GM19438 (cell line): ENCODE data around the gene PPFIA4.

Experiments used
- ATAC-seq: cut with Tn5 transposase; IDR thresholded peaks from one replicate; pipeline ENCODE4 v1.9.1; 2021; ENCODE audit warnings: low read depth; ENCODE audit not compliant: unreplicated experiment

The PPFIA4 gene

DNA sequence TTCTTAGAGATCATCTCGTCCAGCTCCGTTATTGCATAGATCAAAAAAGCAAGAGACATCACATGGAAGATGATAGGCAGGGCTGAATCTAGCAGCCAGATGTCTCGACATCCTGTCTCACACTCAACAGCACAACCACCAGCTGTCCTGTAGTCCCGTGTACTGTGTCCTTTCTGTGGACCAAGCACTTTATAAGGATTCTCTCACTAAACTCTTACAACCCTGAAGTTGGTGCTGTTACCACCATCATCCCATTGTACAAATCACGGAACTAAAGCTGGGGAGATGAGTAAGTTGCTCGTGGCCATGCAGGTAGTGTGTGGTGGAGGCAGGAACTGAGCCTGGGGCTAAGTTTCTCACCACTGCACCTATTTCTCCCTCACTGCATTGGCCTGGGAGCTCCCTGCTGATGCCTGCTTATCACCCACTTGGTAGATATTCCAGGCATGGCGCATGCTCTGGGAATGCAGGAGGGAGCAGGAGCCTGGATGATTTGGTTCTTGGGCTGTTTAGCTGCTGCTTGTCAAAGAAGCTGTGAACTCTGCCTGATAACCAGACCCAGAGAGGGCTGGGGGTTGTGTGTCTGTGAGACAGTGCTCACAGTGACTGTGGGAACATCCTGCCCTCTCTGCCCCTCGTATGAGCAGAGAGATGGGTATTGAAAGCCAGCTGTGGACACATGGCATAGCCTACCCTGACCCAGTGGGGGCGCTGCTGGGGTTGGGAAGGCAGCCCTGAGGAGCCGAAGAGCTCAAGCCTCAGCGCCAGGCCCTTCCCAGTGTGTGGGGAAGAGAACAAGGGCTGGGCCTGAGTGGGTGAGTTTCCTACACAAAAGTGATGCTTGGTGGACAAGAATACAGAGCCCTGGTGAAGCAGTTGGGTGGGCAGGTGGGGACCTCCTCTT, 13.6 kb downstream of the PPFIA4 start:
- no peak for ATAC-seq

DNA sequence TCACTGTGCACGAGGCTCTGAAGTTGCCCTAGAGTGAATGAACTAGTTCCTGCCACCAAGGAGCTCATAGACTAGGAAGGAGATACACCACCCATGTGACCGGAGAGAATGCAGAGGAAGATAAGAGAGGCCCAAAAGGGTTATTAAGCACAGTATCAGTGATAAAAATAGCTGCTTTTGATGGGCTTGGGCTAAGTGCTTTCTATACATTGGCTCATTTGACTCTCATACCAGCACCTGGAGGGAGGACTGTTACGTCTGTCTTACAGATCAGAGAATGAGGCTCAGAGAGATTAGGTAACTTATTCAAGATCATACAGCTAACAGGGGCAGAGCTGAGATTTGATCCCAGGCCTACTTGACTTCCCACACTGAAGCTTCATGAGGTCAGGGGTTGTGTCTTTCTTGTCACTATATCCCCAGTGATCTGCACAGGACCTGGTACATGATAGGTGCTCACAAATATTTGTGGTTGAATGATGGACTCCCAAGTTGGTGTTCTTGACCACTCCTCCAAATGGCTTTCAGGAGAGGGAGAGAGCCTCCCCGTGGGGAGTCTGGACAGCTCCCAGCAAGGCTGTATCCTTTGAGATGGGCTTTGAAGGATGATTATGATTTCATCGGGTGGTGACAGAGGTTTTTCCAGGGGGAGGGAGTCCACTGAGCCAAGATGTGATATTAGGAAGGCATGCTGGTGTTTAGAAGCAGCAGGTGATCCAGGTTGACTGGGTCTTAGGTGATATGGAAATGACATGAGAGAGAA, 14.4 kb downstream of the PPFIA4 start:
- ATAC-seq: no peak

DNA sequence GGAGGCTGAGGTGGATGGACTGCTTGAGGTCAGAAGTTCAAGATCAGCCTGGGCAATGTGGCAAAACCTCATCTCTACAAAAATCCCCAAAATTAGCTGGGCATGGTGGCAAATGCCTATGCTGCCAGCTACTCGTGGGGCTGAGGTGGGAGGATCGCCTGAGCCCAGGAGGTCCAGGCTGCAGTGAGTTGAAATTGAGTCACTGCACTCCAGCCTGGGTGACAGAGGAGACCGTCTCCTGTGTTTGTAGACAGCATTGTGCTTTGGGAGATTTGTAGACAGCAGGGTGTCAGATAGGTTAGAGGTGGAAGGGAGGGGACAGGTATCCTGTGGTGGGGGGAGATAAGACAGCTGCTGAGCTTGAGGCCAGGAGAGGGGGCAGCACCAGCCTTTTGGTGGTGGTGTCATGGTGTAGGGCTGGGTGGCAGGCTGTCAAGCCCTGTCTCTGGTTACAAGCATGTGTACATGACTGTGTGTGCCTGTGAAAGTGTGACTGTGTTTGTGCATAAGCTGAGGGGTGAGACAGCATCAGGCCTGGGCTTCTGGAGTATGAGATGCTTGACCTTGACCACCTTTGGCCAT, 15.2 kb downstream of the PPFIA4 start:
- ATAC-seq: no peak

DNA sequence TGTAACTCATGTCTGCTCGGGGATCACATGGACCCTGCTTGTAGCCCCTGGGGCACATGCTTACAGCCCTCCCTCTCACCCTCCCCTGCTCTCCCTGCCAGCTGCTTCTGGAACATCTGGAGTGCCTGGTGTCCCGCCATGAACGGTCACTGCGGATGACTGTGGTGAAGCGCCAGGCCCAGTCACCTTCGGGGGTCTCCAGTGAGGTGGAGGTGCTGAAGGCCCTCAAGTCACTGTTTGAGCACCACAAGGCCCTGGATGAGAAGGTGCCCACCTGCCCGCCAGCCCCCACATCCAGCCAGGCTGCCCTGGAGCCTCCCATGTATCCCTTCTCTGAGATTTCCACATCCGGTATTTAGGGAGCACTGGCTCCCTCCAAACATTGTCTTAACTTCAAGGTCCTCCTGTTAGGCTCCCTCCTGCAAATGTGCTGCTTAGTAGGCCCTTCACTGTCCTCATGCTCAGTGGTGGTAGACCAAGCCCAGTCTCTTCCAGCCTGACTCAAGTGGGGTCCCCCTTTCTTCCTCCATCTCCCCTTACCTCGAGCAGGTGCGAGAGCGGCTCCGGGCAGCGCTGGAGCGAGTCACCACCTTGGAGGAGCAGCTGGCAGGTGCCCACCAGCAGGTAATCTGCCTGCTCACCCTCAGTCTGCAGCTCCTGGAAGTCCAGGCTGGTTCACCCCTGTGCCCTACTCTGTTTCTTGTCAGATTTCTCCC, 17.7 kb downstream of the PPFIA4 start:
- ATAC-seq: no peak

DNA sequence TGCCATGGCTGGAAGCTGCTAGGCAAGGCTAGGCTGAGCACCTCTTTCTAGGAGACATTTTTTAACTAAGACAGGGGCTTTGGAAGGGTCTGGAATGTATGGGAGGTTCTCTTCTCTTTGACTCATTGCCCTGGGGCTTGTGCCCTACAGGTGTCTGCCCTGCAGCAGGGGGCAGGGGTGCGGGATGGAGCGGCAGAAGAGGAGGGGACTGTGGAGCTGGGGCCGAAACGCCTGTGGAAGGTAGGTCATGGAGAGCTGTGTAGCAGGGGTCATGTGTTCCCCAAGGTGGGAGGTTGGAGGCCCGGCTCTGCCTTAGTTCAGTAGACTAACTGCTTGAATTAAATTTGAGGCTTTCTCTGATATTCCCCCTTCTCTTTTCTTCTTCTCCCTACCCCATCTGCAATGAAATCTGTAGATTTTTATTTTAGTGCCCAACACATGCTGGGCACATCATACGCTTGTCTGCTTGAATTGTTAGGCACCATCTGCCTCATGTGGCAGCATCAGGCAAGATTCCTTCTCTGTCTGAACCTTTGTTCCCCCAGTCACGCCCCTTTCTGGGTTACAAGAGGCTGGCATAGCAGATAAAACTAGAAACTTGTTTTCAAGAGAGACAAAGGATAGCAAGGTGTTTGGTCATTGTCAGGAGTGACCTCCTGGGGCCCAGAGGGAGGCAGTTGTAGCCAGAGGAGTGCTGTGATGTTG, 18.4 kb downstream of the PPFIA4 start:
- no peak for ATAC-seq

DNA sequence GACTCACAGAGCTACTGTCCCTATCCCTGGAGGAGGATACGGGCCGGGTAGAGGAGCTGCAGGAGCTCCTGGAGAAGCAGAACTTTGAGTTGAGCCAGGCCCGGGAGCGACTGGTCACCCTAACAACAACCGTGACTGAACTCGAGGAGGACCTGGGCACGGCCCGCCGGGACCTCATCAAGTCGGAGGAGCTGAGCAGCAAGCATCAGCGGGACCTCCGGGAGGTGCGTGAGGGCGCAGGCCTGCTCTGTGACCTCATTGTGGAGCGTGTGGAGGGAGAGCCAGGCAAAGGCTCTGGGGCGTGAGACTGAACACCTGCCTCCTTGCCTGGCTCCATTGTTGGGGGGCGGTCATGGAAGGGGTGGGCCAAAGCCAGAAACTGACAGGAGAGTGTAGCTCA, 19.0 kb downstream of the PPFIA4 start:
- no peak for ATAC-seq

DNA sequence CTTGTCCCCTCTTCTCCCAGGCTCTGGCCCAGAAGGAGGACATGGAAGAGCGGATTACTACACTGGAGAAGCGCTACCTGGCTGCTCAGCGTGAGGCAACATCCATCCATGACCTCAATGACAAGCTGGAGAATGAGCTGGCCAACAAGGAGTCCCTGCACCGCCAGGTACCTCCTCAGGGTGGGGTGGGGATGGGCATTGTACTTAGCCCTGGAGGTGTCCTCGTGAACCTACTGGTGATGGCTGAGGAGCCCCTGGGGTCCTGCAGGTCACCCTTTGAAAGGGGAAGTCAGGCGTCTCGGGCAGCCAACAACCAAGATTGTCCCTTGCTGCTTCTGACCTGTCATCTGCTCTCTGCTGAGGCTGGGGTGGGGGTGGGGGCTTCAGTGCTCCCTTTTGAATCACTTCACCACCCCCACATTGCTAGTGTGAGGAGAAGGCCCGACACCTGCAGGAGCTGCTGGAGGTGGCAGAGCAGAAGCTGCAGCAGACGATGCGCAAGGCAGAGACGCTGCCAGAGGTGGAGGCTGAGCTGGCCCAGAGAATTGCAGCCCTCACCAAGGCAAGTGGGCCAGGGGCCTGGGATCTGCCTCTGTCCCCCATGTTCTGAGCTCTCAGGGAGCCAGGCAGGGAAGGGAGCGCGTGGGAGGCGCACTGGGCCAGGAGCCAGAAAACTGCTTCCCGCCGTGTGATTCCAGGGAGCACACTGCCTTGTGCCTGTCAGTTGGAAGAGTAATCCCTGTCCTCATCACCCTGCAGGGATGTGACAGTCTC, 19.7 kb downstream of the PPFIA4 start:
- no peak for ATAC-seq

DNA sequence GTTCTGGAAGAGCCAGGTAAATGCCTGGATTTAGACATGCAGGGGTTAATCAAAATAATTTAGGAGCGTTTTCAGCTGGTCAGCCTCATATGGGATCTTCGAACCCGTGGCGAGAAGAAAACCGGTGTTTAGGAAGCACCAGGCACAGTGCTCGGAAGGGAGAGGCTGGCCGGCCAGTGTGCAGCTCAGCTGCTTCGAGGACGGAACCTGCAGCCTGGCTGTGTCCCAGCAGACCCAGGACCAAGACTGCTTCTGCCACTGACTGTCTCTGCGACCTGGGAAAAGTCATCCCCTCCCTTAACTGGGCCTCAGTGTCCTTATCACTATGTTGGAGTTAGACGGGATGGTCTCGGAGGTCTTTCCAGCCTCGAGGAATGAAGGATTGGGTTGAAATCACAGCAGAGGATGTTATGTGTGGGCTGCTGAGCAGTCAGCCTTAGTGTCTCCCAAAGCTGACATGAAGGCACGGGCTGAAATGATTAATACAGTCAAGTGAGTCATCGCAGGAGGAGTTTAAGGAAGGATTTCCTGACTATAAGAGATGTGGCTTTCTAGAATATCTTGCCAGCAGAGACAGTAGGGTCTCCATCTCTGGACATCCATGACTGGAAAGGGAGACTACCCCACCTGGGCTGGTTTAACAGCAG, 20.8 kb downstream of the PPFIA4 start:
- ATAC-seq: no peak

DNA sequence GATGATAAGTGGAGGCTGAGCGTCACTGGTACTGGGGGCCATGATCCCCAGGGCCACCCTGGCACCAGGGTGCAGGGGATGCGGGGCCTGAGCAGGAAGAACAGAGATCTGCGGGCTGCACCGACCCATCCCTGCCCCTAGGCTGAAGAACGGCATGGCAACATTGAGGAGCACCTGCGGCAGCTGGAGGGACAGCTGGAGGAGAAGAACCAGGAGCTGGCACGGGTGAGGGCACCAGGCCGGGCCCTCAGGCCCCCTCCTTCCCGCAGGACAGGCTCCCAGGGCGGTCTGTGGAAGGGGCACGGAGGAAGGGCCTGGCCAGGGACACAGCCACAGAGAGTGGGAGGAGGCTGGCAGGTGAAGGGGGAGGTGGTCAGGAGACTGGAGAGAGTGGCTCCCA, 21.8 kb downstream of the PPFIA4 start:
- ATAC-seq: no peak

DNA sequence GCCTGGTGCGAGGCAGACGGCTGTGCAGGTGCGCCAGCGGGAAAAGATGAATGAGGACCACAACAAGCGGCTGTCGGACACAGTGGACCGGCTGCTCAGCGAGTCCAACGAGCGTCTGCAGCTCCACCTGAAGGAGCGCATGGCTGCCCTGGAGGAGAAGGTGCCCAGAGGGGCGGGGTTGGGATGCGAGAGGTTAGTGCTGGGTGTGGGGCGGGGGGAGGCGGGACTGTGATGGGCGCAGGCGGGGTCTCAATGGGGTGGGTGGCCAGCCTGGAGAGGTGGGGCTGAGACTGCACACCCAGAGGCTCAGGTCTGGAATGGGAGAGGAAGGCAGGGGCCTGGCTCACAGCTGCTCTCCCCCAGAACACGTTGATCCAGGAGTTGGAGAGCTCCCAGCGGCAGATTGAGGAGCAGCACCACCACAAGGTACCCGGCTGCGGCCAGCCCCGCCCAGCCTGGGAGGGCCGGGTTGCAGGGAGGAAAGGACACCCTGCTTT, 22.3 kb downstream of the PPFIA4 start:
- no peak for ATAC-seq

DNA sequence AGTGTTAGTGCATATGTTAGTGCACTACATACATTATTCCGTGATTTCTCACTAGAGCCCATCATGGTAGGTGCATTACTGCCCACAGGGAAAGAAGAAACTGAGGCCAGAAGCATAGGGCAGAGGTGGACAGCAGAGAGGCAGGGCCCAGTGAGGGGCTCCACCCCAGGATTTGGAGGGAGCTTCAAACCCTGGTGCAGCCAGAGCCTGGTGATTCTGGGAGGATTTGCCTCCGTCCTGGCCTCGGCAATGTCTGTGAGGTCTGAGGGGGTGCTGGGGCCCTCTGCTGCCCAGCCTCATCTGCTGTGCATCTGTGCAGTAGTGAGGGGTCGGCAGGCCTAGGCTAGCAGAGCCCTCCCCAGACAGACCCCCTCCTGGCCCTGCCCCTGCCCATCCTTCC, 22.8 kb downstream of the PPFIA4 start:
- ATAC-seq: no peak

DNA sequence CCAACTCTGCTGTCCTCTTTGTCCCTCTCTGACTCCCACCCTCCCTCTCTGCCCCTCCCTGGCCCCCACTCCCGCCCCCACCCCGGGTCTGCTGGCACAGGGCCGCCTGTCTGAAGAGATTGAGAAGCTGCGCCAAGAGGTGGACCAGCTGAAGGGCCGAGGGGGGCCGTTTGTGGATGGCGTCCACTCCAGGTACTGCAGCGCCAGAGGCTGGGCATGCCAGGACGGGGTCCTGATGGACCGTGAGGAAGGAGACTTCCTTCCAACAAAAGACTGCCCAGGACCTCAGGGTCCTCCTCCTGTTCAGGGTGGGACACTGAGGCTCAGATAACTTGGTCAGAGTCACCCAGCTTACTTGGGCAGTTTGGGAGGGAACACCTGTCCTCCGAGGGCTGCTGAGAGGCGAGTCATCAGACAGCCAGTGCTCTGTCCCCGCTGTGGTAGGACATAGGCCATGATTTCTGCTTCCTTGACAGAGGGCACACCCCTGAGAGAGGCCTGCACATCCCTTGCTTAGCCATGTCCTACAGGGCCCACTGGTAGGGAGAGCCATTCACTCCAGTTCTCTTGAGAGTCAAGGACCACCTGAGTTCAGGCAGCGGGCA, 23.4 kb downstream of the PPFIA4 start:
- no peak for ATAC-seq

DNA sequence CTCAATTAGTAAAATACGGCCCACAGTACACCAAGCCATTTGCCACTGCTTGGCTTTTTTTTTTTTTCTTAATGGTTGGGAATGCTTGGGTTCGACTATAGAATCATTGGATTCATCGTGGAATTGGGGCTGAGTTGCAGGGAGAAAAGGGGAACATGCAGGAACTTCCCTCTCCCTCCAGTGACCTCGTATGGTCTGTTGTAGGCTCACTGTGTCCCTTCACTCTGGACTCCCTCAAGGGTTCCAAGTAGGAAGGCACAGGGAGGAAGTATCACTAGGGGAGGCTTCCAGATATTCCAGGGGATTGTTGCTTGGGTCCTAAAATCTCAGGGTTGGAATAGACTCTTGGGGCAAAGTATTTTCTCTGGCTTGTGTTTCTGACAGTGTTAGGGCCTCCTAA, 24.5 kb downstream of the PPFIA4 start:
- no peak for ATAC-seq

DNA sequence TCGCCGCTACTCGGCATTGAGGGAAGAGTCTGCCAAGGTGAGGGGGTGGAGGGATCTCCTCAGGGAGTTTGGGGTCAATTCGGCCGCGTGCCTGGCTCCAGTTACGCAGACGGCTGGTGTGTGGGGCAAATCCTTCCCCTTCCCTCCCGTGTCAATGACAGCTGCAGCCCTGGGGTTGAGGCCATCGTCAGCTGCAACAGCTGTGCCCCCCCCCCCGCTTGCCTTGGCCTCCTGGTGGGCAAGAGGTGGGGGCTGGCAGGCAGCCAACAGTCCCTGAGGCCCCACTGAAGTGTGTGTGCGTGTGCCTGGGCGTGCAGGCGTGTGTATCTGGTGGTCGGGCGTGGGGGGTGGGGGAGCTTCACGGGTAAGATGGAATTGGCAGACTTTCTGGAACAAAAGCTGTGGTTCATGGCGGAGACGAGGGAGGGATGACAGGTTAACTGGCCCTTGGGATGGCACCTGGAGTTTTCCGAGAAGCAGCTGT, 25.6 kb downstream of the PPFIA4 start:
- ATAC-seq: no peak

DNA sequence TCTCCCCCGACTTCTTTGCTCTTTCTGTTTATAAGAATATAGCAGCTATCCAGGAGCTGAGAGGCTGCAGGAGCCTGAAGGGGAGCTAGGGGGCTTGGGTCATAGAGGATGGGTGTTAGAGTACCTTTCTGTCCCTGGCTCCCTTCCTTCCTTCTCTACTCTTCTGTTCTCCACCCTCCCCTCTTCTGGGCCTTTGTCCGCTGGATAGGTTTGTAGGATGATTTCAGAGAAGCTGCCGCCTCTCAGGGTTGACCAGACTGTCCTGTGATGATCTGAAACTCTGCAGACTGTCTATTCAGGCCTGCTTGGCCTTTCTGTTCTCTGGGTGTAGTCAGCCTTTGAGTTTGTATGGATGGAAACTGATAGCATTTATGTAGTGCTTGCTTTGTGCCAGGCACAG, 26.3 kb downstream of the PPFIA4 start:
- no peak for ATAC-seq

DNA sequence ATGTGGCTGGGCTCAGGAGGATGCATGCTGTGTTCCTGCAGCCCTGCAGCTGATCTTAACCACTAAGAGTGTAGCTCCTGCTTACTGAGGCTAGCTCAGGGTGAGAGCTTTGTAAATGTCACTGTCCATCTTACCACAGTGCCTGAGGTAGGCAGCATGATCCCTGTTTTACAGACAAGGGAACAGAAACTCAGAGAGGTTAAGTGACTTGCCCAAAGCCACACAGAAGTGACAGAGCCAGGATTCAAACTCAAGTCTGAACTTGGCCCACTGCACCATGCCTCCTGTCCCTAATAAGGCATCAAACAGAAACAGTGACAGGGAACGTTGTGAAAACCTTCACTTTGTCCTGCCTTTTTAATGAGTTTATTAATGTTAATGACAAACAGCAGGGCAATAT, 27.9 kb downstream of the PPFIA4 start:
- ATAC-seq: no peak

DNA sequence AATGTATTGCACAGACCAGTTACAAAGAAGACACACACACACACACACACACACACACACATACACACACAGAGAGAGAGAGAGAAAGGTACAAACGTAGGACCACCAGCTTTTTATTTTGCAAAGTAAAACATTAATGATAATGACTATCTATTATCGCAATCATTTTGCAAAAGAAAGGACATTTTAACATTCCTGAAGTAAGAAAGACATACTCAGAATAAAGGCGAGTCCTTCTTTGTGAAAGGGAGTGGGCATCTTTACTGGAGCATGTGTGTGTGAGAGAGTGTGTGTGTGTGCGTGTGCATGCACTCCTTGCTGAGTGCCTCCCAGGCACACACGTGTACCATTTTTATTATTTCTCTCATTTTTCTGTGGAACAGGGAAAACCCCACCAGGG, 28.4 kb downstream of the PPFIA4 start:
- ATAC-seq: no peak

DNA sequence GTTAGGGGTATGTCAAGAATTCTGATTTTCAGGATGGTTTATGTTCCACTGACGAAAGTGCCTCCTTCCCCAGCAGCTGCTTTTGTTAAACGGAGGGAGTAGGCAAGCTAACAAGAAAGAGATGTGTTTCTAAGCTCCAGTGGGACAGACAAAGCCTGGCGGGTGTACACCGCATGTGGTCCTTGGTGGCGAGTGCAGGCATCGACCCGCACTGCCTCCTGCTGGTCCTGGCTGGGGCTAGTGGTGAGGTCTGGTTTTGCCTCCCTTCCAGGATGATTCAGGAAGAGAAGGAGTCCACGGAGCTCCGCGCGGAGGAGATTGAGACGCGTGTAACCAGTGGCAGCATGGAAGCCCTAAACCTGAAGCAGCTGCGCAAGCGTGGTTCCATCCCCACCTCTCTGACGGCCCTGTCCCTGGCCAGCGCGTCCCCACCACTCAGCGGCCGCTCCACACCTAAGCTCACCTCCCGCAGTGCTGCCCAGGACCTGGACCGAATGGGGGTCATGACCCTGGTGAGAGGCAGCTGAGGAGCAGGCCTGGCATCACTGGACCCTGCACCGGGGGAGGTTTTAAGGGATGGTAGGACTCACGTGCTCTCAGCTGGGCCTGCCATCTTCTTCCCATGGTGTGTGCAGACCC, 29.0 kb downstream of the PPFIA4 start:
- no peak for ATAC-seq
